HG03342 (cell line): ENCODE data around the gene IL1R2.

Experiments
- ATAC-seq: cut with Tn5 transposase; IDR thresholded peaks from one replicate; pipeline ENCODE4 v1.9.1; 2021; ENCODE audit warnings: mild to moderate bottlenecking, moderate library complexity; ENCODE audit not compliant: unreplicated experiment

The IL1R2 gene

GRCh38 chr2:101974663-101975062 is 17.1 kb upstream of the IL1R2 start:
- ATAC-seq = no peak

GRCh38 chr2:101975171-101975870 is 16.4 kb upstream of the IL1R2 start:
- ATAC-seq = no peak

GRCh38 chr2:101976891-101977290 is 14.9 kb upstream of the IL1R2 start:
- no peak for ATAC-seq

- no peak for ATAC-seq
Observed at GRCh38 chr2:101980368-101980767, 11.4 kb upstream of the IL1R2 start.

- no peak for ATAC-seq
Observed at GRCh38 chr2:101981066-101981465, 10.7 kb upstream of the IL1R2 start.

GRCh38 chr2:101981504-101981903 is 10.3 kb upstream of the IL1R2 start:
- ATAC-seq = no peak

- ATAC-seq = no peak
Observed at GRCh38 chr2:101982495-101983029, 9.2 kb upstream of the IL1R2 start.

GRCh38 chr2:101983486-101983885 is 8.3 kb upstream of the IL1R2 start:
- ATAC-seq = no peak

- no peak for ATAC-seq
Observed at GRCh38 chr2:101983928-101984327, 7.8 kb upstream of the IL1R2 start.

- no peak for ATAC-seq
Observed at GRCh38 chr2:101984656-101985055, 7.1 kb upstream of the IL1R2 start.

GRCh38 chr2:101985101-101985792 is 6.5 kb upstream of the IL1R2 start:
- no peak for ATAC-seq

GRCh38 chr2:101985793-101986164 is 6.0 kb upstream of the IL1R2 start:
- no peak for ATAC-seq

- ATAC-seq = no peak
Observed at GRCh38 chr2:101986376-101986775, 5.4 kb upstream of the IL1R2 start.

GRCh38 chr2:101986804-101987740 is 4.7 kb upstream of the IL1R2 start:
- no peak for ATAC-seq

GRCh38 chr2:101987832-101988231 is 3.9 kb upstream of the IL1R2 start:
- no peak for ATAC-seq

GRCh38 chr2:101988541-101988940 is 3.2 kb upstream of the IL1R2 start:
- ATAC-seq = no peak

- no peak for ATAC-seq
Observed at GRCh38 chr2:101989740-101990460, 1.9 kb upstream of the IL1R2 start.

- ATAC-seq = no peak
Observed at GRCh38 chr2:101993772-101994171, 2.0 kb downstream of the IL1R2 start.

- no peak for ATAC-seq
Observed at GRCh38 chr2:101995019-101995418, 3.3 kb downstream of the IL1R2 start.

GRCh38 chr2:101995804-101996203 is 4.0 kb downstream of the IL1R2 start:
- no peak for ATAC-seq

GRCh38 chr2:101998556-101998895 is 6.8 kb downstream of the IL1R2 start:
- ATAC-seq = no peak
